GM21786 (cell line): Measurements from ENCODE around the gene MICU1.
"Not testable (repeated sequence)": the region's sequence is repeated elsewhere in the genome, so short reads cannot be mapped to it uniquely, and the experiment has no call there.

ENCODE experiments used
- ATAC-seq: cut with Tn5 transposase; IDR thresholded peaks from one replicate; pipeline ENCODE4 v1.9.1; 2021; ENCODE audit not compliant: unreplicated experiment

MICU1 gene

GRCh38 chr10:72455889-72456595, 169.8 kb downstream of the MICU1 start:
- no peak for ATAC-seq

GRCh38 chr10:72449941-72450441, 175.9 kb downstream of the MICU1 start:
- no peak for ATAC-seq

- ATAC-seq, result no peak
Observed at GRCh38 chr10:72445851-72446250, 180.0 kb downstream of the MICU1 start.

DNA sequence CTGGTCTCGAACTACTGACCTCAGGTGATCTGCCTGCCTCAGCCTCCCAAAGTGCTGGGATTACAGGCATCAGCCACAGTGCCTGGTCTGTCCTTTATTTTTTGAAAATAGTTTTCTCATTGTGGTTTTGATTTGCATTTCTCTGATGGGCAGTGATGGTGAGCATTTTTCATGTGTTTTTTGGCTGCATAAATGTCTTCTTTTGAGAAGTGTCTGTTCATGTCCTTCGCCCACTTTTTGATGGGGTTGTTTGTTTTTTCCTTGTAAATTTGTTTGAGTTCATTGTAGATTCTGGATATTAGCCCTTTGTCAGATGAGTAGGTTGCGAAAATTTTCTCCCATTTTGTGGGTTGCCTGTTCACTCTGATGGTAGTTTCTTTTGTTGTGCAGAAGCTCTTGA, 182.9 kb downstream of the MICU1 start:
- ATAC-seq, result not testable (repeated sequence)

- no peak for ATAC-seq
Observed at GRCh38 chr10:72435570-72435969, 190.3 kb downstream of the MICU1 start.

- ATAC-seq, result not testable (repeated sequence)
Observed at GRCh38 chr10:72430936-72431335, 194.9 kb downstream of the MICU1 start.

- ATAC-seq, result no peak
Observed at GRCh38 chr10:72429931-72430330, 195.9 kb downstream of the MICU1 start.

DNA sequence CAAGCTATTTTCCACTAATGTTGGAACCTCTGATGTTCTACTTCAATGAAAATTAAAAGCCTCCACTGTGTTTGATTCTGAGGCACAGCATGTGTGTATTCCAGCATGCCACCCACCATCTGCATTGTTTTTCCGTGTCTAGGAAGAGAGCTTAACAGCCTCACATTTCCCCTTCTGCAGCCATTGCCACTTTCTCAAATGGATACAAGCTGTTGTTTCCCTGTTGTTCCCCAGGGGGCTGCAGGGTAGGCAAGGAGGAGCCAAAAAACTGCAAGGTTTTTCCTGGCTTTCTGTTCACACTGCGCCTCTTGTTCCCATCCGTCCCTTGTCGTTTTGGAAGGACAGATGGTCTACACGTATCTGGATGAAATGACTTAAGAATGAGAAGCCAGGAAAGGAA, 198.9 kb downstream of the MICU1 start:
- ATAC-seq, result no peak

DNA sequence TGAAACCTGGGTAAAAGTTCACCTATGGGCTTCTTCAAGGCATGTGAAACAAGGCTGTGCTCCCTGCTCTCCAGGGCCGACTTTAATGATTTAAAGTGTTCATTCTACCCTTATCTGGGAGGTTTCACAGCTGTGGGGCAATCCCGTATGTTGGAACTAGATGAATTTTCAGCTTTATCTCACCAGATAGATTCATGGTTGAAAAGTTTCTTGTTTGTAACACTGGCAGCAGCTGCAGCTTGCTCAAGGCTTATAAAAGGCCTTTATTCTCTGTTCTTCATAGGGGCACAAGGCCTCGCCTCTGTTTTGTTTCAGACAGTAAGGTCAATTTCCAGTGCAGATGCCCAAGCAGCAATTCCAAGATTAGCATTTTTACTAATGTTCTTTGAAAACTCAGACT, 200.7 kb downstream of the MICU1 start:
- no peak for ATAC-seq

DNA sequence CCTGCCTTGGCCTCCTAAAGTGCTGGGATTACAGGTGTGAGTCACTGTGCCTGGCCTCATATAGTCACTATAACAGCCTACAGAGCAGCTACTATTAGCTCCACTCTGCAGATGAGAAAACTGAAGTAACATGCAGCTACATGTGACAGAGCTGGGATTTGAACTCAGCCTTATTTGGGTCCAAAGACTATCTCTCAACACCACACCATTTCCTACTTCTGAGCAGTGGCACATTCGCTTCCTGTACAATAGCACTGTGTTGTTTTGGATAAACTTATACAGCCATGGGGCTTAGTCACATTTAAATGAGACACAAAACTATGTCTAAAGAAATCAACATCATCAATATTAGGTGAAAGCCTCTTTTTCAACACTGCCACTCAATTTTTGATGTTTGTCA, 201.3 kb downstream of the MICU1 start:
- ATAC-seq, result no peak

- ATAC-seq, result no peak
Observed at GRCh38 chr10:72423426-72423825, 202.5 kb downstream of the MICU1 start.

- no peak for ATAC-seq
Observed at GRCh38 chr10:72421885-72422540, 203.9 kb downstream of the MICU1 start.

DNA sequence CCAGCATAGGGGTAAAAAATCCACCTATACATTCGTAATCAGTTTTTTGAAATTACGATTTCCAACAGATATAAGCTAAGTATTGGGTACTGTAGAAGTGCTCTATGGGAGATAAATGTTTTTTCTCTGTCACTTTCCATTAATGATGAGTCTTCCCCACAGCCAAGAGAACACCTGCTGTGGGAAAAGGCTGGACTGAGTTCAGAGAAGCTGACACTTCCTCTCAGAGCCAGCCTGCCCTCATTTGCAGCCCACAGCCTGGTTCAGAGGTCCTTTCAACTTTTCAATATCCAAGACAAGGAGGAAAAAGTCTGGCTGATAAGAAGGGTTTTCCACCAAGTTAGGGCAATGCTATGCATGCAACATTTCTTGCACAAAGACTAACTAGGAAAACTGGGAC, 206.6 kb downstream of the MICU1 start:
- no peak for ATAC-seq

DNA sequence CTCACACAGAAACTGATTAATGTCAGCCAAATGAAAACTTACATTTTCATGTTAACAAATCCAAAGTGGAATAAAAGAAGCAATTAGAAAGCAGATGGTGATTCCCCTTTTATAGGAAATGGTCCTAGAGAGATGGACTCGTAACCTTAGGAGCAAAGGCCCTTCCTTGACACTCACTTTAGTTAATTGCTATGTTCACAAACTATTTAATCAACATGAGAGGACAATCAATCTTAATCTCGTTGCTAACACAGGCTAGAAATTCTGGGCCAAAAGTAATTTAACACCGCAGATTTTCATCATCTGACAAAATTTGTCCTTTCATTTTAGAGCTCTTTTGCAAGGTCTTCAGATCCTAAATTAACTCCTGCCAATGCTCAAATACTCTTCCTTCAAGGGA, 207.2 kb downstream of the MICU1 start:
- ATAC-seq, result no peak

DNA sequence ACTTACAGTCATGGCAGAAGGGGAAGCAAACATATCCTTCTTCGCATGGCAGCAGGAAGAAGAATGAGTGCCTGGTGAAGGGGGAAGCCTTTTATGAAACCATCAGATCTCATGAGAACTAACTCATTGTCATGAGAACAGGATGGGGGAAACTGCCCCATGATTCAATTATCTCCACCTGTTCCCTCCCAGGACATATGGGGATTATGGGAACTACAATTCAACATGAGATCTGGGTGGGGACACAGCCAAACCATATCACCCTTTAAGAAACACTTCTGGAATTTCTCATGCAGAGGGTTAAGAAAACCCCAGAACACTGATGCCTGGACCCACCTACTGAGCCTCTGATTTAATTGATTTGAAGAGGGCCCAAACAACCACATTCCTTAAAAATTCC, 207.9 kb downstream of the MICU1 start:
- no peak for ATAC-seq

- ATAC-seq, result no peak
Observed at GRCh38 chr10:72416661-72417060, 209.2 kb downstream of the MICU1 start.

DNA sequence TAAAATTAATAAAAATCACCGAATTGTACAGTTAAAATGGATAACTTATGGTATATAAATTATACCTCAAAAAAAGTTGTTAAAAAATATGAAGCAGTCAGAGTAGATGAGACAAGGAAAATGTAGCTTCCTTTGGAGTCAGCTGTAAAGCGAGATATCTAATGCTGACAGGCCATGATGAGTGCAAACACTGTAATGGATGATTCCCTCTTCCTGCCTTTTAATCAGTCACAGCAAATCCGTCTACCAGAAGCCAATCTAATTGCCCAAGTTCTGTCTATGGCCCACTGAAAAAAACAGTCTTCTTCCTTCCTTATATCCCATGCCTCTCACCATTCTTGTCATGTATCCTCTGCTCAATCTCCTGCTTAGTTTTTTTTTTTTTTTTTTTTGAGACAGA, 211.2 kb downstream of the MICU1 start:
- no peak for ATAC-seq

DNA sequence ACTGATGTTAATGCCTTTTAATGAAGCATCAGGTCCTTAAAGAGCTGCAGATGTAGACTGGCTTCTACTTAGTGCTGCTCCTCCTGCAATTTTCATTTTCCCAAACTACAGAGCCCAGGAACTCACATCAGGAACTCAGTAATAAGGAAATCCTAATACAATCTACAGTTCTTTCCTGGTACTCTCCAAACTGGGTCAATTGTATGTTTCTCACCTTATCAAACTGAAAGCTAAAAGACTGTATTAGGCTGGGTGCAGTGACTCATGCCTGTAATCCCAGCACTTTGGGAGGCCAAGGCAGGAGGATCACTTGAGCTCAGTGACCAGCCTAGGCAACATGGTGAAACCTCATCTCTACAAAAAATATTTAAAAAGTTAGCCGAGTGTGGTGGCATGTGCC, 216.7 kb downstream of the MICU1 start:
- ATAC-seq, result no peak

DNA sequence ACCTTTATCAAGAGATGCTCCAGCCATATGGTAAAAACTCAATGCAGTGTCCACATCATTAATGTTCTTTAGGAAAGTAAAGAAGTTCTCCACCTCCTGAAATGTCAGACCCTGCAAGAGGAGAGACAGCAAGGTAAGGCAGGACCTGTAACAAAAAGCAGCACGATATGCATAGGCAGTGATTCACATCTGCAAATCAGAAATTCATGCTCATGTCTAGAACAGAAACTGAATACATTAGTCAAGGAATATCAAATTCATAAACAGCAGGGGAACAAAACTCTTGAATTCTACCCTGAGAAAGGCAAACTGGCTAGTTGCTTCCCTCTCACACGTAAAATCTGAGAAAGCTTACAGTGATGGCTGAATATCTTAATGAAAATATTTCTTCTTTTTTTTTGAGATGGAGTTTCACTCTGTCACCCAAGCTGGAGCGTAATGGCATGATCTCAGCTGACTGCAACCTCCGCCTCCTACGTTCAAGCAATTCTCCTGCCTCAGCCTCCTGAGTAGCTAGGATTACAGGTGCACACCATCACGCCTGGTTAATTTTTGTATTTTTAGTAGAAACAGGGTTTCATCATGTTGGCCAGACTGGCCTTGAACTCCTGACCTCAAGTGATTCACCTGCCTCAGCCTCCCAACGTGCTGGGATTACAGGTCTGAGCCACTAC, 217.8 kb downstream of the MICU1 start:
- ATAC-seq, result no peak

DNA sequence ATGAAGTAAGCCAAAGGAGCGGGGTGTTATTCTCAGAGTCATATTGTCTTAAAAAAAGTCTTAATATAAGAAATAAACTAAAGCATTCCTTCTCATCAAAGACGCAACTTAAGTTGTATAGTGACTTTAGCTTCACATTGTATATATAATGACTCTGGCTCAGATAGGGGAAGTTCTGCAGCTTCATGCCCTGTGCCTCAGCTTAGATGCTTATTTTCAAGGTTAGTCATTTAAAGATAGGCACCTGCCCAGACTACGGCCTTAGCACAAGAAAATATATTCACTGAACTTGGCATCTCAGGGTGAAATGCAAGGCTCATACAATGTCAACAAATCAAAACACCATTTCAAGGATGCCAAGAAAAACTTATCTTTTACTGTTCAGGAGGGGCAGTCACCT, 218.4 kb downstream of the MICU1 start:
- no peak for ATAC-seq

- ATAC-seq, result not testable (repeated sequence)
Observed at GRCh38 chr10:72395581-72395980, 230.3 kb downstream of the MICU1 start.

DNA sequence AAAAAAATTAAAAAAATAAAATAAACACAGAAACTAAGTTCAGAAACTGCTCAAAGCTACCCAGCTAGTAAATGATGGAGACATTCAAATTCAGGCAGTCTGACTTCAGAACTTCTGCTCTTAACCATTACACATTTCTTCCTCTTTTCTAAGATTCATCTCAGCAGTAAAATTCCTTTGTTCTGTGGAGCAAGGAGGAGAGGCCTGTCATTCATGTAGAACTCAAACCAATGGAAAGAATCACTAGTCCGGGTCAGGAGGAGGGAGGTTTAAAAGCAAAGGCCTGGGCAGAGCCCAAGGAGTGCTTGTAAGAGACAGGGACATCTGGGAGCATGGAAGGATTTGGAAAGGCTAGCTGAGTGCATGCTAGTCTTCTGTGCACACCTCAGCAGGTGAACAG, 233.3 kb downstream of the MICU1 start:
- no peak for ATAC-seq
